GM19238 (cell line): ENCODE data around the gene MTHFD2L.

ENCODE experiments used
- DNase-seq: peaks from one replicate; pipeline ENCODE4 v3.0.0; 2011; ENCODE audit warnings: low spot score; ENCODE audit not compliant: insufficient read length

MTHFD2L gene

DNA sequence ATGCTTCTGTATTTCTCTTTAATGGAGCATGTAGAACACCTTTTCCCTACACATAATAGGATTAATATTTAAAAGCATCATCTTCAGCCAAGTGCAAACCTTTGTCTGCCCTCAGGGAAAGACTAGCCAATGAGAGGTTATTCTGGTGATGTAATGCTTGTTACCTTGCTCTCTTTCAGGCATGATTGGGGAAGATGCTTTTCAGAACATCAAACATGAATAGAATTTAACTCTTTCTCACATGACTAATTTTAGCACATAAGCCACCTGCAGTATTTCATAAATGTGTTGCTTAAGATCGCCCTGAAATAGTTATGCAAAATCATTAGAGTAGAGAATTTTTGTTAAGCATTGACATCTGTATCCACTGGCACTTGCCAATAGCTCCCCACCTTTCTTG, 139.6 kb downstream of the MTHFD2L start:
- no peak for DNase-seq

DNA sequence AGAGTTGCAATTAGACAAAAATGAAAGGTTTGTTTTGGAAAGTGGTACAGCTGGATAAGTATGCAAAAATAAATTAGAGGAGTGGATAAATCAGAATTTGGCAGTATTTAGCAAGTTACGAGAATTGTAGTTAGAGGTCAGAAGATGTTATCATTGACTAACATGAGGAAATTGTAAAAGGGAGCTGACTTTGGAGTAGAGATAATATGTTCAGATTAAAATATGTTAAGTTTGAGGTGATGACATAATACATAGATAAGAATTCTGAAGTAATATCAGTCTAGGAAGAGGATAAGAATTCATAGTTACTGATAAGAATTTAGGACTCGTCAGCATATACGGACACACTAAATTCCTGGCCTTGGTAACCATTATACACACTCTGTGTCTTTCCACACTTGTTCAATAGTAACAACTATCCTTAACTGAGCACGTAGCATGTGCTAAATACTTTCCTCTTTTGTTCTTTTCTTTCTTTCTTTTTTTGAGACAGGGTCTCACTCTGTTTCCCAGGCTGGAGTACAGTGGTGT, 146.2 kb downstream of the MTHFD2L start:
- DNase-seq = no peak

GRCh38 chr4:74305000-74305399, 147.1 kb downstream of the MTHFD2L start:
- DNase-seq = no peak

- no peak for DNase-seq
Measured at GRCh38 chr4:74307170-74307569, 149.3 kb downstream of the MTHFD2L start.

- DNase-seq = no peak
Measured at GRCh38 chr4:74308215-74308614, 150.3 kb downstream of the MTHFD2L start, which contains the start of gene EPGN. Gene EPGN (plus strand): TSS chr4:74308470. CDS start chr4:74308534, 64 bp downstream.

GRCh38 chr4:74309223-74309622, 151.3 kb downstream of the MTHFD2L start:
- no peak for DNase-seq

DNA sequence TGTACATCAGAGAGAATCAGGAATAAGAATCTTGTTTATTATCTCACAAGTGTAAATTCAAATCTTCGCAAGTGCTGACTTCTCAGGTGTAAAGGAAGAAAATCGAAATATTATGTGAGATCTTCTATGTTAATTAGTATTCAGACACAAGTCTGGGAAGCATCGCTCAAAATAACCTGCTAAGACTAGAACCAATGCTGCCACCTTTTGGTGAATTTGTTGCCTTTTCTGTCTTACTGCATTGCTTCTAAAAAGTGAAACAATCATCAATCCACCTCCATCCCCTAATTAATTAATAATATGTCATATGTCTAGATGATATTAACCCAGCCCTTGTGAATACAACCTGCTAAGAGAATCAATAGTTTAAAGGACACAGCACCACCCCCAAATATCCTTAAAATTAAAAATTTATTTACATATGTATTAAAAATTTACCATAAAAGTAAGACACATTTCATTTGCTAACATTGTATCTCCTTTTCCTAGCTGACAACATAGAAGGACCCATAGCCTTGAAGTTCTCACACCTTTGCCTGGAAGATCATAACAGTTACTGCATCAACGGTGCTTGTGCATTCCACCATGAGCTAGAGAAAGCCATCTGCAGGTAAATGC, 153.9 kb downstream of the MTHFD2L start:
- DNase-seq = no peak

DNA sequence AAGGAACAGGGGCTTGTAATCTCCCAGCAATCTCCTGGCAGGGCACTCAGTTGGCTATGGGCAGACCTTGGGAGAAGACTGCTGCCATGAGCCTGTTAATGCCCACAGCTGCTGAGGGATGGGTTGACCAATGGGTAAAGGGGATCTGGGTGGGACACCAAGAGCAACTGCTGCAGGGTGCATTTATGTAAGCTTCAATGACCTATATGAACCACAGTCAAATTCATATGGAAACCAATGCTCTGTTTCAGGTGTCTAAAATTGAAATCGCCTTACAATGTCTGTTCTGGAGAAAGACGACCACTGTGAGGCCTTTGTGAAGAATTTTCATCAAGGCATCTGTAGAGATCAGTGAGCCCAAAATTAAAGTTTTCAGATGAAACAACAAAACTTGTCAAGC, 156.4 kb downstream of the MTHFD2L start:
- DNase-seq = no peak

- no peak for DNase-seq
Measured at GRCh38 chr4:74314944-74315343, 157.0 kb downstream of the MTHFD2L start.

DNA sequence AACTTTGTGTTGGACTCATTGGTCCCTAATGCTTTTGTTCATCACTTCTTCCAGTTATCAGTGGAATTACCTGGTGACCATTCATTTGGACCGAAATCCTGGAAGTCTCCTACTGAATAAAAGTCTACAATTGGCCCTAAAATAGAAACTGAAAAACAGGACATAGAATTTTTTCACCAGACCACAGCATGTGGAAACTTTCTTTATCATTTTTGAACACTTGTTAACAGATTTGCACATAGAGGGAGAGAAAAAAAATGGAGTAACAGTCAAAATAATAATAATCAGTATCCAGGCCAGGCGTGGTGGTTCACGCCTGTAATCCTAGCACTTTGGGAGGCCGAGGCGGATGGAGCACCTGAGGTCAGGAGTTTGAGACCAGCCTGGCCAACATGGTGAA, 157.5 kb downstream of the MTHFD2L start:
- no peak for DNase-seq

DNA sequence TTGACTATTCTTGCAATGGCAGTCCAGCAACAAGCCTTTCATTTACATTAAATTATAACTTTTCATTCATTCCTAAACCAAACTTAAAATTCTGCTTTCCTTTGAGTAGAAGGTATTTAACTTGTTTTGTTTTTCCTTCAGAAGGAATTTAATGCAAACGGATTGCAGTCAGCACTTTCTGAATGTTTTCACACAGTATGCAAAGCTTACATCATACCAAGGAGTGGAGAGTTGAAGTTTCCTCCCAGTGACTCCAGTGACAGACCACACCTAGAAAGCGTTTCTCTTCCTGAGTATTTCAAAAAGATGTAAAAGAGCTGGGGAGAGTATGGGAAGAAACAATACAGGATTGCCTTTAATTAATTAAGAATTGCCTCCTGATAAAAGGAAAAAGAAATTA, 158.5 kb downstream of the MTHFD2L start:
- DNase-seq = no peak

- DNase-seq = no peak
Measured at GRCh38 chr4:74317616-74318246, 159.8 kb downstream of the MTHFD2L start.

DNA sequence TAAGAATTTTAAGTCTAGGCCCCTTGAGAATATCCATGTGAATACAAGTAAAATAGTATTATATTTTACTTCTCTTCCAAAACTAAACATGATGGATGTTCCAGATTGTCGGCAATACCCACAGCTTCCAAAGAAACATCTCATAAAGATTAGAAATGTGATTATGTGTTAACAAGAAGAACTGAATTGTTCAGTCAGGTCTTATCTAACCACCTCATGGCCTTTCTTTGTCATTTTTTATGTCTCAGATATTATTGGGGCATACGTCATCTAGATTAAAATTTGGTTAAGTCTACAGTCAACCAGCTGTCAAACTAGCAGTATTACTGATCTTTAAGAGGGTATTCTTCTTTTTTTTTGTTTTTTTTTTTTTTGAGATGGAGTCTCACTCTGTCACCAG, 160.4 kb downstream of the MTHFD2L start:
- DNase-seq = no peak

DNA sequence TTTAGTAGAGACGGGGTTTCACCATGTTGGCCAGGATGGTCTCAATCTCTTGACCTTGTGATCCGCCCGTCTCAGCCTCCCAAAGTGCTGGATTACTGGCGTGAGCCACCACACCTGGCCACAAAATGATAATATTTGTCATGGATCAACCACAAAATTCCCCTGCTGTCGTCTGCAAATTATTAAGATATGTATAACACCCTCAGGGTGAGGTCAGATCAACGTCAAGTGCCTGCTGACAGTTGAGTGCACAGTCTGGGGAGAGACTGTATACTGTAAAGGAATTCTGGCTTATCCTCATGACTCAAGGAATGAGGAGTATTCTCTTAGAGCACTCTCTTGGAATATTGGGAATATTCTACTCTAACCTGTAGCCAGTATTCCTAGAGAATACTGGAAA, 161.6 kb downstream of the MTHFD2L start:
- DNase-seq = no peak

- no peak for DNase-seq
Measured at GRCh38 chr4:74320559-74321118, 162.7 kb downstream of the MTHFD2L start.

DNA sequence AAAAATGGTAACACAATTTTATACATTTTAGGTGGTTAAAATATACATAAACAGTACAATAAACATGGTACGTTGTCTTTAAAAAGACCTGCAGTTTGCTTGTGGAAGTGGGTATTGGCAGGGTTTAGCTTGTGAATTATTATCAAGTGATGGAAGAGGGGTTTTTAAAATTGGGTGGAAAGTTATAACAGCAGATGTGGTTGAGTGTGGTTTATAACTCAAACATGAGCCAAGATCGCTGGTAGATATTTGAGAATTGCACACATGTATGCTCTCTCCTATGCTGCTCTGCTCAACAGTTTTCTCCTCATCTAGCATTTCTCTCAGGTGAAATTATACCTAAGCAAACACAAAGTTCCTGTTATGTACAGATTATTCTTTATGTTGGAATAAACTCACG, 164.4 kb downstream of the MTHFD2L start:
- no peak for DNase-seq

- DNase-seq = no peak
Measured at GRCh38 chr4:74323663-74324062, 165.7 kb downstream of the MTHFD2L start.

DNA sequence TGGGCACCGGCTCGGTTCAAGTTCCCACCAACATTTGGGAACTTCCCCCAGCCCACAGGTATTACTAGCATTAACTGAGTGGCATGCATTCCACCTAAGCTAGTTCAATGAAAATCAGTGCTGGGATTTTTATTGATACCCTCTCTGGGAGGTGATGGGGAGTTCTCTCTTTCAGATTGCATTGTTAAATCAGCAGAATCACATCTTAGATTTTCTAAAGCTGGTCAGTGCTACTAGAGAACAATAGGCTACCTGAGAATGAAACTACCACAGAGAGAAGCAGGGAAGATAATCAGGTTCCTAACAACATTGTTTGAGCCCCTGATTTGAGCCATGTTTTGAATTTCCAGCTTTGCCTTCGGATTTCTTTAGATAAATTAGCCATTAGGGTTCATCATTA, 166.3 kb downstream of the MTHFD2L start:
- DNase-seq = no peak

GRCh38 chr4:74325886-74326285, 168.0 kb downstream of the MTHFD2L start:
- no peak for DNase-seq

GRCh38 chr4:74327762-74328161, 169.8 kb downstream of the MTHFD2L start:
- DNase-seq = no peak

DNA sequence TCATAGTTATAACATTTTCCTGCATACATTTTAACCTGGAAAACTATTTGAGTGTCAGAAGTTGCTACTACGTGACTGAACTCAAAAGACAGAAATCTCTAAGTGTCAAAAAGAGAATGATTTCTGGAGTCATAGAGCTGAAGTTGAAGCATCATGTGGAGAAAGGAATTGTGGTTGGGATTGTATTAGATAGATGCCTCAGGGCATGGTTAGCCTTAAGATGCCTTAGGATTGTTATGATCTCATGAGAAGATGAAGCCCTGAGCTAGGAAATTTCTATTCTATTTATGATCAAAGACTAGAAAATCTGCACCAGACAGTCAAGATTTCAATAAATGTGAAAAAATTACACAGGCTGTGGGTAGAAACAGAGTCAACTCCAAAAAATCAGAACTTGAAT, 170.6 kb downstream of the MTHFD2L start:
- no peak for DNase-seq

GRCh38 chr4:74329307-74329706, 171.4 kb downstream of the MTHFD2L start:
- DNase-seq = no peak

GRCh38 chr4:74330295-74330750, 172.4 kb downstream of the MTHFD2L start:
- no peak for DNase-seq
